Fibroblast of lung (primary cell): Measurements from ENCODE around the gene SHC1.

ENCODE experiments used
- CTCF ChIP-seq, 2 donors: IDR thresholded peaks in 1 of 2; conservative IDR thresholded peaks in 1 of 2; 1 replicate in 1 of 2; 2 replicates in 1 of 2; pipeline ENCODE4 v1.5.1; 2011 to 2012; ENCODE audit warnings: low read length in 2 of 2, control low read depth in 1 of 2, inconsistent platforms in 1 of 2, low read depth in 1 of 2, mild to moderate bottlenecking in 1 of 2
- EZH2 ChIP-seq: IDR thresholded peaks from 2 replicates; pipeline ENCODE4 v1.5.1; 2012; ENCODE audit warnings: low read length, control low read depth, mild to moderate bottlenecking; ENCODE audit errors: missing control alignments

- no peak for TF ChIP-seq CTCF (conservative IDR thresholded peaks at IDR 0.05 in 1 of 2, IDR thresholded peaks at IDR 0.05 in 1 of 2; ENCODE audit: low read depth in 1 of 2, low read length in 2 of 2)
- no peak for TF ChIP-seq EZH2
Measured at GRCh38 chr1:154971341-154971998, 923 bp upstream of the SHC1 start.
